Panc1 (cell line): ENCODE data around the gene SDK1.

Experiments
- POLR2AphosphoS5 ChIP-seq: IDR thresholded peaks from 2 replicates; pipeline ENCODE4 v1.6.1; 2012; ENCODE audit warnings: mild to moderate bottlenecking, low read depth, low read length, moderate library complexity
- SIN3A ChIP-seq: IDR thresholded peaks from 2 replicates; pipeline ENCODE4 v1.6.1; 2012; ENCODE audit warnings: low read depth, mild to moderate bottlenecking, low read length, moderate library complexity, borderline replicate concordance; ENCODE audit not compliant: insufficient read depth
- TCF7L2 ChIP-seq: IDR thresholded peaks from 2 replicates; pipeline ENCODE4 v1.6.1; 2011; ENCODE audit warnings: mild to moderate bottlenecking, low read depth, low read length, inconsistent platforms
- TF ChIP-seq, protein P1 (sequence below): fragments of 450-650 bp; IDR thresholded peaks from 2 replicates; pipeline ENCODE4 v1.5.1; 2017; ENCODE audit warnings: mild to moderate bottlenecking
- TF ChIP-seq, protein P2 (sequence below), 2 experiments: IDR thresholded peaks; 2 replicates each; pipeline ENCODE4 v1.6.1; 2011 to 2012; ENCODE audit warnings: low read depth in 2 of 2, control low read depth in 1 of 2, low read length in 1 of 2, mild to moderate bottlenecking in 1 of 2, moderate library complexity in 1 of 2; ENCODE audit not compliant: insufficient read depth in 1 of 2

- TF ChIP-seq, protein P1, sequence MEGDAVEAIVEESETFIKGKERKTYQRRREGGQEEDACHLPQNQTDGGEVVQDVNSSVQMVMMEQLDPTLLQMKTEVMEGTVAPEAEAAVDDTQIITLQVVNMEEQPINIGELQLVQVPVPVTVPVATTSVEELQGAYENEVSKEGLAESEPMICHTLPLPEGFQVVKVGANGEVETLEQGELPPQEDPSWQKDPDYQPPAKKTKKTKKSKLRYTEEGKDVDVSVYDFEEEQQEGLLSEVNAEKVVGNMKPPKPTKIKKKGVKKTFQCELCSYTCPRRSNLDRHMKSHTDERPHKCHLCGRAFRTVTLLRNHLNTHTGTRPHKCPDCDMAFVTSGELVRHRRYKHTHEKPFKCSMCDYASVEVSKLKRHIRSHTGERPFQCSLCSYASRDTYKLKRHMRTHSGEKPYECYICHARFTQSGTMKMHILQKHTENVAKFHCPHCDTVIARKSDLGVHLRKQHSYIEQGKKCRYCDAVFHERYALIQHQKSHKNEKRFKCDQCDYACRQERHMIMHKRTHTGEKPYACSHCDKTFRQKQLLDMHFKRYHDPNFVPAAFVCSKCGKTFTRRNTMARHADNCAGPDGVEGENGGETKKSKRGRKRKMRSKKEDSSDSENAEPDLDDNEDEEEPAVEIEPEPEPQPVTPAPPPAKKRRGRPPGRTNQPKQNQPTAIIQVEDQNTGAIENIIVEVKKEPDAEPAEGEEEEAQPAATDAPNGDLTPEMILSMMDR: no peak
- TF ChIP-seq SIN3A (no peak), POLR2AphosphoS5 (no peak), TCF7L2 (no peak)
- TF ChIP-seq, protein P2, sequence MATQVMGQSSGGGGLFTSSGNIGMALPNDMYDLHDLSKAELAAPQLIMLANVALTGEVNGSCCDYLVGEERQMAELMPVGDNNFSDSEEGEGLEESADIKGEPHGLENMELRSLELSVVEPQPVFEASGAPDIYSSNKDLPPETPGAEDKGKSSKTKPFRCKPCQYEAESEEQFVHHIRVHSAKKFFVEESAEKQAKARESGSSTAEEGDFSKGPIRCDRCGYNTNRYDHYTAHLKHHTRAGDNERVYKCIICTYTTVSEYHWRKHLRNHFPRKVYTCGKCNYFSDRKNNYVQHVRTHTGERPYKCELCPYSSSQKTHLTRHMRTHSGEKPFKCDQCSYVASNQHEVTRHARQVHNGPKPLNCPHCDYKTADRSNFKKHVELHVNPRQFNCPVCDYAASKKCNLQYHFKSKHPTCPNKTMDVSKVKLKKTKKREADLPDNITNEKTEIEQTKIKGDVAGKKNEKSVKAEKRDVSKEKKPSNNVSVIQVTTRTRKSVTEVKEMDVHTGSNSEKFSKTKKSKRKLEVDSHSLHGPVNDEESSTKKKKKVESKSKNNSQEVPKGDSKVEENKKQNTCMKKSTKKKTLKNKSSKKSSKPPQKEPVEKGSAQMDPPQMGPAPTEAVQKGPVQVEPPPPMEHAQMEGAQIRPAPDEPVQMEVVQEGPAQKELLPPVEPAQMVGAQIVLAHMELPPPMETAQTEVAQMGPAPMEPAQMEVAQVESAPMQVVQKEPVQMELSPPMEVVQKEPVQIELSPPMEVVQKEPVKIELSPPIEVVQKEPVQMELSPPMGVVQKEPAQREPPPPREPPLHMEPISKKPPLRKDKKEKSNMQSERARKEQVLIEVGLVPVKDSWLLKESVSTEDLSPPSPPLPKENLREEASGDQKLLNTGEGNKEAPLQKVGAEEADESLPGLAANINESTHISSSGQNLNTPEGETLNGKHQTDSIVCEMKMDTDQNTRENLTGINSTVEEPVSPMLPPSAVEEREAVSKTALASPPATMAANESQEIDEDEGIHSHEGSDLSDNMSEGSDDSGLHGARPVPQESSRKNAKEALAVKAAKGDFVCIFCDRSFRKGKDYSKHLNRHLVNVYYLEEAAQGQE (IDR thresholded peaks at IDR 0.05; ENCODE audit: insufficient read depth in 1 of 2, low read depth in 2 of 2, low read length in 1 of 2): no peak
Observed at GRCh38 chr7:4299431-4299830, 998.4 kb downstream of the SDK1 start.
